ENCODE data around the gene RBM4B. TPM values are rescaled to one million over a fixed set of nuclear protein-coding genes. Genes with fewer than 3 reads are reported as not detected.

Gene RBM4B
- total RNA-seq, 1 experiment from 2014 or later = 14.1 TPM

DNA sequence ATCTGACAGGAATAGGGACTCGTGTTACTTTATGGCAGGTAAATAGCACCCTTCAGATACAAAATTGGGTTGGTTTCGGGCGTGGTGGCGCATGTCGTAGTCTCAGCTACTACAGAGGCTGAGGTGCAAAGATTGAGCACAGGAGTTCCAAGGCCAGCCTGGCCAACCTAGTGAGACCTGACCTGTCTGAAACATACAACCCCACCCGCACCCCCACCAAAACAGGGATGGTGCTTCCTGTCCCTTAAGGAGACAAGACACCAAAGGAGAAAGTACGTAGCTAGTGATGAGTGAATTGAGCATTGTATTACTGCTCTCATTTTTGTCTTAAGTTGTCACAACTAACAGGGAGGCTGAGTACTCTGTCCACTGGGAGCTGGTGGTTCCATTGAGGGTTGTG lies 25.0 kb downstream of the RBM4B start:
- no peak overlapping the region for H3K27ac Mint-ChIP-seq
- H3K4me3 Mint-ChIP-seq = no peak overlapping the region
- ChIA-PET CTCF (no interaction called here), POLR2A (no interaction called here)
- ATAC-seq (no peak), DNase-seq (ENCODE audit: low spot score) (no peak)
- H3K4me1 Mint-ChIP-seq = no peaks in the 10 kb centered on the region
- H3K27me3 Mint-ChIP-seq (ENCODE audit: low read depth) = no peaks in the 10 kb centered on the region
- no peaks in the 10 kb centered on the region for H3K9me3 Mint-ChIP-seq
- peaks cover 63% of the 10 kb centered on the region for H3K36me3 Mint-ChIP-seq
- TF ChIP-seq CTCF (IDR thresholded peaks at IDR 0.05) (no peak), ZNF671 (CRISPR knock-in tag; IDR thresholded peaks at IDR 0.05) (0 out of 2 replicates have a peak, but pooled peaks have one; percentile 32)

DNA sequence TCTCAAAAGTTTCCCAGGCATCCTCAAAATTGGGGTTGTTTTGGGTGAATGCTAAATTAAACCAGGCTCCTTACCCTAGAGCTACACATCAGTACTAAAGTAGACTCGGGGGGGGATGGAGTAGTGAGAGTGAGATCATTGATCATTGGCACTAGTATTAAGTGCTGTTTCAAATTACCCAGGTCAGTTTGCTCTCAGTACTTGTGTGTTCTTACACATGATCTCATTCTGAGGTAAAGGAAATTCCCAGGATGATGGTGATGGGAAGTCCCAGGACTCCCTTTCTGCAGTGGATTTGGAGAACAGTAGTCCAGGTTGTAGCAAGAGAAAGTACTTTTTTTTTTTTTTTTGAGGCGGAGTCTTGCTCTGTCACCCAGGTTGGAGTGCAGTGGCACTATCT lies 26.7 kb downstream of the RBM4B start:
- CTCF ChIA-PET = no interaction called here
- Mint-ChIP-seq H3K4me3 (no peak overlapping the region), H3K9me3 (no peaks in the 10 kb centered on the region), H3K27me3 (ENCODE audit: low read depth) (no peaks in the 10 kb centered on the region), H3K36me3 (peaks cover 72% of the 10 kb centered on the region), H3K27ac (peak overlapping the region; percentile 65; the same call in 1 of the 2 replicates), H3K4me1 (no peaks in the 10 kb centered on the region; the same call in 1 of the 2 replicates)
- no peak for DNase-seq (ENCODE audit: low spot score)
- ATAC-seq = no peak
- TF ChIP-seq ZNF396 (CRISPR knock-in tag; IDR thresholded peaks at IDR 0.05; ENCODE audit: borderline replicate concordance) (no peak), ZNF219 (CRISPR knock-in tag; IDR thresholded peaks at IDR 0.05; ENCODE audit: borderline replicate concordance) (no peak), NR1H2 (CRISPR knock-in tag; IDR thresholded peaks at IDR 0.05) (no peak), ERG (CRISPR knock-in tag; IDR thresholded peaks at IDR 0.05) (no peak)
- TF ChIP-seq, protein P1, sequence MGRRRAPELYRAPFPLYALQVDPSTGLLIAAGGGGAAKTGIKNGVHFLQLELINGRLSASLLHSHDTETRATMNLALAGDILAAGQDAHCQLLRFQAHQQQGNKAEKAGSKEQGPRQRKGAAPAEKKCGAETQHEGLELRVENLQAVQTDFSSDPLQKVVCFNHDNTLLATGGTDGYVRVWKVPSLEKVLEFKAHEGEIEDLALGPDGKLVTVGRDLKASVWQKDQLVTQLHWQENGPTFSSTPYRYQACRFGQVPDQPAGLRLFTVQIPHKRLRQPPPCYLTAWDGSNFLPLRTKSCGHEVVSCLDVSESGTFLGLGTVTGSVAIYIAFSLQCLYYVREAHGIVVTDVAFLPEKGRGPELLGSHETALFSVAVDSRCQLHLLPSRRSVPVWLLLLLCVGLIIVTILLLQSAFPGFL (CRISPR knock-in tag; IDR thresholded peaks at IDR 0.05; ENCODE audit: borderline replicate concordance) = no peak
- TF ChIP-seq, protein P2, sequence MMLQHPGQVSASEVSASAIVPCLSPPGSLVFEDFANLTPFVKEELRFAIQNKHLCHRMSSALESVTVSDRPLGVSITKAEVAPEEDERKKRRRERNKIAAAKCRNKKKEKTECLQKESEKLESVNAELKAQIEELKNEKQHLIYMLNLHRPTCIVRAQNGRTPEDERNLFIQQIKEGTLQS (CRISPR knock-in tag; conservative IDR thresholded peaks at IDR 0.05) = no peak
- TF ChIP-seq, protein P3, sequence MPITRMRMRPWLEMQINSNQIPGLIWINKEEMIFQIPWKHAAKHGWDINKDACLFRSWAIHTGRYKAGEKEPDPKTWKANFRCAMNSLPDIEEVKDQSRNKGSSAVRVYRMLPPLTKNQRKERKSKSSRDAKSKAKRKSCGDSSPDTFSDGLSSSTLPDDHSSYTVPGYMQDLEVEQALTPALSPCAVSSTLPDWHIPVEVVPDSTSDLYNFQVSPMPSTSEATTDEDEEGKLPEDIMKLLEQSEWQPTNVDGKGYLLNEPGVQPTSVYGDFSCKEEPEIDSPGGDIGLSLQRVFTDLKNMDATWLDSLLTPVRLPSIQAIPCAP (CRISPR knock-in tag; IDR thresholded peaks at IDR 0.05) = no peak
- POLR2A ChIA-PET = interaction anchor here (5.1 kb wide), 1 partner anchor 13 kb away, joined by 38 read pairs; the partner anchor contains the start of gene RBM4

- no peak overlapping the region for H3K4me3 Mint-ChIP-seq
- CTCF ChIA-PET = no interaction called here
- peaks cover 79% of the 10 kb centered on the region for H3K36me3 Mint-ChIP-seq
- peaks cover 5% of the 10 kb centered on the region for H3K4me1 Mint-ChIP-seq
- no peak for ATAC-seq
- POLR2A ChIA-PET = interaction anchor here (1.4 to 5.1 kb wide), 2 partner anchors 12 to 103 kb away, joined by 5 to 38 read pairs; partner anchors contain the start of genes ACTN3 and RBM4
- no peaks in the 10 kb centered on the region for H3K27me3 Mint-ChIP-seq (ENCODE audit: low read depth)
- H3K27ac Mint-ChIP-seq = no peak overlapping the region; the same call in 1 of the 2 replicates
- no peak for DNase-seq (ENCODE audit: low spot score)
- no peaks in the 10 kb centered on the region for H3K9me3 Mint-ChIP-seq
- no peak for TF ChIP-seq ZNF396 (CRISPR knock-in tag; IDR thresholded peaks at IDR 0.05; ENCODE audit: borderline replicate concordance)
- TF ChIP-seq ZNF416 (CRISPR knock-in tag; IDR thresholded peaks at IDR 0.05) = no peak
- TF ChIP-seq ZSCAN18 (CRISPR knock-in tag; IDR thresholded peaks at IDR 0.05) = no peak
- TF ChIP-seq CTCF (IDR thresholded peaks at IDR 0.05) = no peak
- no peak for TF ChIP-seq USF1 (CRISPR knock-in tag; IDR thresholded peaks at IDR 0.05)
- no peak for TF ChIP-seq JUN (CRISPR knock-in tag; IDR thresholded peaks at IDR 0.05)
- TF ChIP-seq, protein P4, sequence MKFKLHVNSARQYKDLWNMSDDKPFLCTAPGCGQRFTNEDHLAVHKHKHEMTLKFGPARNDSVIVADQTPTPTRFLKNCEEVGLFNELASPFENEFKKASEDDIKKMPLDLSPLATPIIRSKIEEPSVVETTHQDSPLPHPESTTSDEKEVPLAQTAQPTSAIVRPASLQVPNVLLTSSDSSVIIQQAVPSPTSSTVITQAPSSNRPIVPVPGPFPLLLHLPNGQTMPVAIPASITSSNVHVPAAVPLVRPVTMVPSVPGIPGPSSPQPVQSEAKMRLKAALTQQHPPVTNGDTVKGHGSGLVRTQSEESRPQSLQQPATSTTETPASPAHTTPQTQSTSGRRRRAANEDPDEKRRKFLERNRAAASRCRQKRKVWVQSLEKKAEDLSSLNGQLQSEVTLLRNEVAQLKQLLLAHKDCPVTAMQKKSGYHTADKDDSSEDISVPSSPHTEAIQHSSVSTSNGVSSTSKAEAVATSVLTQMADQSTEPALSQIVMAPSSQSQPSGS (CRISPR knock-in tag; IDR thresholded peaks at IDR 0.05; ENCODE audit: borderline replicate concordance, low read depth) = no peak
- TF ChIP-seq, protein P5, sequence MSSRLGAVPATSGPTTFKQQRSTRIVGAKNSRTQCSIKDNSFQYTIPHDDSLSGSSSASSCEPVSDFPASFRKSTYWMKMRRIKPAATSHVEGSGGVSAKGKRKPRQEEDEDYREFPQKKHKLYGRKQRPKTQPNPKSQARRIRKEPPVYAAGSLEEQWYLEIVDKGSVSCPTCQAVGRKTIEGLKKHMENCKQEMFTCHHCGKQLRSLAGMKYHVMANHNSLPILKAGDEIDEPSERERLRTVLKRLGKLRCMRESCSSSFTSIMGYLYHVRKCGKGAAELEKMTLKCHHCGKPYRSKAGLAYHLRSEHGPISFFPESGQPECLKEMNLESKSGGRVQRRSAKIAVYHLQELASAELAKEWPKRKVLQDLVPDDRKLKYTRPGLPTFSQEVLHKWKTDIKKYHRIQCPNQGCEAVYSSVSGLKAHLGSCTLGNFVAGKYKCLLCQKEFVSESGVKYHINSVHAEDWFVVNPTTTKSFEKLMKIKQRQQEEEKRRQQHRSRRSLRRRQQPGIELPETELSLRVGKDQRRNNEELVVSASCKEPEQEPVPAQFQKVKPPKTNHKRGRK (CRISPR knock-in tag; IDR thresholded peaks at IDR 0.05; ENCODE audit: borderline replicate concordance) = no peak
- TF ChIP-seq OVOL2 (CRISPR knock-in tag; IDR thresholded peaks at IDR 0.05; ENCODE audit: borderline replicate concordance) = no peak
Measured at GRCh38 chr11:66649903-66650302, 27.8 kb downstream of the RBM4B start.

Measured in WTC11 (cell line).